ENCODE measurements around the gene GLDN. TPM values are rescaled to one million over a fixed set of nuclear protein-coding genes. Genes with fewer than 3 reads are reported as not detected.

The GLDN gene
- total and polyA plus RNA-seq, 2 experiments from 2014 or later: 0.32 to 1.2 TPM

GRCh38 chr15:51307811-51308210 is 33.6 kb upstream of the GLDN start:
- Histone ChIP-seq H3K27me3 (ENCODE audit: insufficient read depth) (no peaks in the 10 kb centered on the region), H3F3A (replicated peaks; ENCODE audit: low read depth) (no peaks in the 10 kb centered on the region), H4K20me1 (replicated peaks; ENCODE audit: insufficient read depth) (no peaks in the 10 kb centered on the region), H2AFZ (no peak overlapping the region), H3K9me2 (ENCODE audit: insufficient read depth) (peaks cover 2% of the 10 kb centered on the region), H3K4me2 (no peak overlapping the region), H3K27ac (ENCODE audit: low read depth) (no peak overlapping the region), H3K36me3 (ENCODE audit: insufficient read depth) (no peaks in the 10 kb centered on the region), H3K4me1 (ENCODE audit: insufficient read depth) (no peaks in the 10 kb centered on the region), H3K4me3 (no peak overlapping the region), H3K79me2 (replicated peaks; ENCODE audit: insufficient read depth) (no peaks in the 10 kb centered on the region)
- Mint-ChIP-seq H3K36me3 (ENCODE audit: low read depth) (no peaks in the 10 kb centered on the region), H3K27me3 (ENCODE audit: insufficient read depth, low read depth, poor library complexity) (peaks cover 2% of the 10 kb centered on the region), H3K27ac (no peak overlapping the region), H3K4me3 (no peak overlapping the region), H3K9me3 (no peaks in the 10 kb centered on the region), H3K4me1 (peaks cover under 1% of the 10 kb centered on the region; the same call in 2 of the 3 replicates)
- ATAC-seq: no peak
- TF ChIP-seq CREB1 (CRISPR knock-in tag; IDR thresholded peaks at IDR 0.05; ENCODE audit: low read depth) (no peak), REST (IDR thresholded peaks at IDR 0.05; ENCODE audit: unreplicated experiment) (no peak), CTCF (conservative IDR thresholded peaks at IDR 0.05; ENCODE audit: low read depth in 2 of 2) (no peak), POLR2AphosphoS5 (IDR thresholded peaks at IDR 0.05; ENCODE audit: low read depth) (no peak), JUNB (IDR thresholded peaks at IDR 0.05; ENCODE audit: unreplicated experiment) (no peak), ZNF331 (CRISPR knock-in tag; IDR thresholded peaks at IDR 0.05; ENCODE audit: low read depth) (no peak), ETS1 (IDR thresholded peaks at IDR 0.05) (no peak), ZNF462 (CRISPR knock-in tag; IDR thresholded peaks at IDR 0.05) (no peak), NANOG (IDR thresholded peaks at IDR 0.05; ENCODE audit: borderline replicate concordance) (no peak), STAT1 (IDR thresholded peaks at IDR 0.05; ENCODE audit: unreplicated experiment) (no peak), ZNF114 (CRISPR knock-in tag; IDR thresholded peaks at IDR 0.05) (no peak), EZH2 (IDR thresholded peaks at IDR 0.05; ENCODE audit: low read depth, unreplicated experiment) (no peak), EZH2phosphoT487 (IDR thresholded peaks at IDR 0.05; ENCODE audit: unreplicated experiment) (no peak)
- DNase-seq (ENCODE audit: low spot score): no peak

Data from GM23338 (cell line).